Activated effector memory CD4-positive, alpha-beta T cell treated with anti-CD3 and anti-CD28 coated beads, Interleukin-2, amount 50 U/mL, for 16 hours (primary cell): ENCODE results near the gene RASA3.

ENCODE experiments used
- DNase-seq: peaks from one replicate; pipeline ENCODE4 v3.0.0-alpha.2; 2020

Gene RASA3

GRCh38 chr13:114016321-114017027 is 115.9 kb downstream of the RASA3 start:
- no peak for DNase-seq

DNA sequence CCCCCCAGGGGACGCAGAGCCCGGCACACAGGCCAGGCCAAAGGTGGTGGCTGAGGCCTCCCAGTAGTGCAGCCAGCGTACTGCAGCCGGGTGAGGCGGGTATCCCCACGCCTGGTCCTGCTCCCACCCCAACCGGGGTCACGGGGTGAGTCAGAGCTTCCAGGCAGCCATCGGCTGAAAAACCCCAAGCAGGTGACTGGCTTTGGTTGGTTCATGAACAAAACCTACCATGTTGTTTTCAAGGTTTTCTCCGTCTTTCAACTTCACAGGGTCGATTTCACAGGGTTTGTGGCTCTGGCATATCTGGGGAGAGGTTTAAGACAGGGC is 116.5 kb downstream of the RASA3 start:
- no peak for DNase-seq

- no peak for DNase-seq
These were observed 117.1 kb downstream of the RASA3 start for GRCh38 chr13:114015111-114015968.

GRCh38 chr13:114013952-114014629 is 118.3 kb downstream of the RASA3 start:
- no peak for DNase-seq

DNA sequence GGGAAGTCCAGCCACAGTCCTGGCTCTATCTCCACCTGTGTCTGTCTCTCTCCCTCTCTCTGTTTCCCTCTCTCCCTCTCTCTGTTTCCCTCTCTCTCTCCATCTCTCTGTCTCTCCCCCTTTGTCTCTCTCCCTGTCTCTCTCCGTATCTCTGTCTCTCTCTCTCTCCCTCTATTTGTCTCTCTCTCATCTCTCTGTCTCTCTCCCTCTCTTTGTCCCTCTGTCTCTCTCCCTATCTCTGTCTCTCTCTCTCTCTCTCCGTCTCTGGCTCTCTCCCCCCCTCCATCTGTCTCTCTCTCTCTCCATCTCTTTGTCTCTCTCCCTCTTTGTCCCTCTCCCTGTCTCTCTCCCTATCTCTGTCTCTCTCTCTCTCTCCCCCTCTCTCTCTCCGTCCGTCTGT is 119.1 kb downstream of the RASA3 start:
- DNase-seq = no peak

- no peak for DNase-seq
These were observed 119.5 kb downstream of the RASA3 start for GRCh38 chr13:114012921-114013320.

GRCh38 chr13:114012141-114012540 is 120.3 kb downstream of the RASA3 start:
- DNase-seq = no peak

DNA sequence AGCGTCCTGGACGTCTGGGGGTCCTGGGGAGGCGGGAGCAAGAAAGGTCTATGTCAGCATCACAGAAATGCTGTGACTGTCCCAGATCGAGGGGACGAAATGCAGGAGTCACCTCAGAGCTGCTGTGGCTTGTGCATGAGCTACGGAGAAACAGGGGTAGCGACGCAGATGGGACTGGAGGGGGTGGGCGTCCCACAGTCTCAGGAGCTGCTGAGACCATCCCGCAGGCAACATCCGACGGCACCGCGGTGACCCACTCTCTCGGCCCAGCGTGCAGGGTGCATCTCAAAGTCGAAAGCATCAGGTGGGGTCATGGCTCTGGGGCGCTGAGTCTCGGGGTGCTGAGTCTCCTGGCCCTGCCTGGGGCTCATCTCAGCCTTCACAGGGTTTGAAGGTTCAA is 121.2 kb downstream of the RASA3 start:
- DNase-seq = peak; percentile 62

DNA sequence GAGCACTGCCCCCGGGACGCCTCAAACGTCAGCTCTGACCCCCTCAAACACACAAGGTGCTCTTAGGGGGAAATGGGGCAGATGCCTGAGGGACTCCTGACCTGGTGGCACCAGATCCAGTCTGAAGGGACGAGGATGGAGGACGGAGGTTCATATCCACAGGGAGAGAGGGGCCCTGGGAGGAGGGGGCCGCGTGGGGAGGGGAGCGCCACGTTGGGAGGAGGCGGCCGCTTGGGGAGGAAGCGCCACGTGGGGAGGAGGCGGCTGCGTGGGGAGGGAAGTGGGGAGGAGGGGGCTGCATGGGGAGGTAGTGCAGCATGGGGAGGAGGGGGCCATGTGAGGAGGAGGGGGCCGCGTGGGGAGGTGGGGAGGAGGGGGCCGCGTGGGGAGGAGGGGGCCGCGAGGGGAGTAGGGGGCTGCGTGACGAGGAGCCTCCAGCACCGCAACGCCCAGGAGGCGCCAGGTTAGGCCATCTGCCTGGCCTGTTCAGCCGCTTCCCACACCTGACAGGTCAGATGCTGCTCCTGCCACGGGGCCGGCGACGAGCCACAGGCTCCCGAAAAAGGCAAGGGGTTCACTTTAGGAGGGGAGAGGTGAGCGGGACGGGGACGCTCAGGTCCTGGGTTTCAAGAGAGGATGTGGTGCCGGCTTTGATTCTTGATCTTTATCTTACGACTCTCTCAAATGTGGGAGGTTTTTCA is 121.9 kb downstream of the RASA3 start:
- DNase-seq = peak; percentile 67

- DNase-seq = peak; percentile 53
These were observed 122.6 kb downstream of the RASA3 start for GRCh38 chr13:114009590-114010400.

DNA sequence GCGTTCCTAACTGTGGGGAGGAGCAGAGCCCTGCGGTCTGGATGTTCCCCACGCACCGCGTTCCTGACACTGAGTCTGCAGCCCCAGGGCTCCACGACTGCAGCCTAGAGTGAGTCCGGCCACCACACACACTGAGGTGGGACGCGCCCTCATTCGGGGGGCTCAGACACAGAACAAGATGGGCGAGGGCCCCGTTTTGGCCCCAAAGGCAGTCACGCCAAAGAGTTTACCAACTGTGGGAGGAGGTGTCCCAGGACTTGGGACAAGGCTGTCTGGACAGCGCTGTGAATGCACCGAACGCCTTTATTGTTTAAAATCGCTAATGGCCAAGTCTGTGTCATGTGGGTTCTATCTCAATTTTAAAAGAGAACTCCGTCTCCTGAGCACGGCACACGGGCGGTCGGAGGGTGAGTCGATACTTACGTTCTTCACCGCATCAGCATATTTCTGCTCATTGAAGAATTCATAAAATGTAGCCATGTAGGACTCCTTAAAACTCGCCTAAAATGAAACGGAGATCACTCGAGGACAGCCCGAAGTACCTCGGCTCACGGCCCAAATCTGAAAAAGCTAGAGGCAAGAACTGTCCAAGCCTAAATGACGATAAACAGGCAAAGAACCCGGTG is 123.3 kb downstream of the RASA3 start:
- DNase-seq = peak; percentile 50

- peak; percentile 38 for DNase-seq
These were observed 124.9 kb downstream of the RASA3 start for GRCh38 chr13:114007566-114007965.

DNA sequence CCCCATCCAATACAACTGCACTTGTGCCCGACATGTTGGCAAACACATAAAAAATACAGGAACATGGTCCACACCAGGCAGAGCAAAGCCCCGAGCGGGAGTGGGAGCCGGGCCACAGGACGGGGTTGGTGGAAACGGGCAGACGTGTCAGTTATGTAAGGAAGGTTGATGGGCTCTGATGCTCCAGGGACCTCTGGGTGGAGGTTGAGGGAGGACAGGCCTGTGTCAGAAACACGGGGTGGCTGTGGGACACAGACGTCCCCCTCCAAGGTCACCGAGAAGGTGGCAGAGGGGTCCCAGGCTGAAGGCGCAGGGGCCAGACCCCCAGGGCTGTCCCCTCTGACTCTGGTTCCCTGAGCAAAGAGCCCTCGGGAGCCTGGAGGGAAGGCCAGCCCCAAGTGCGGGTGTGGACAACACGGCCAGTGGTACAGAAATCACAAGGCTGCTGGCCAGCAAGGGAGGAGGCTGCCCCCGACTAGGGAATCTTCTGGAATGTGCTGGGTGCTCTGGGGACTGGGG is 127.2 kb downstream of the RASA3 start:
- peak; percentile 60 for DNase-seq

DNA sequence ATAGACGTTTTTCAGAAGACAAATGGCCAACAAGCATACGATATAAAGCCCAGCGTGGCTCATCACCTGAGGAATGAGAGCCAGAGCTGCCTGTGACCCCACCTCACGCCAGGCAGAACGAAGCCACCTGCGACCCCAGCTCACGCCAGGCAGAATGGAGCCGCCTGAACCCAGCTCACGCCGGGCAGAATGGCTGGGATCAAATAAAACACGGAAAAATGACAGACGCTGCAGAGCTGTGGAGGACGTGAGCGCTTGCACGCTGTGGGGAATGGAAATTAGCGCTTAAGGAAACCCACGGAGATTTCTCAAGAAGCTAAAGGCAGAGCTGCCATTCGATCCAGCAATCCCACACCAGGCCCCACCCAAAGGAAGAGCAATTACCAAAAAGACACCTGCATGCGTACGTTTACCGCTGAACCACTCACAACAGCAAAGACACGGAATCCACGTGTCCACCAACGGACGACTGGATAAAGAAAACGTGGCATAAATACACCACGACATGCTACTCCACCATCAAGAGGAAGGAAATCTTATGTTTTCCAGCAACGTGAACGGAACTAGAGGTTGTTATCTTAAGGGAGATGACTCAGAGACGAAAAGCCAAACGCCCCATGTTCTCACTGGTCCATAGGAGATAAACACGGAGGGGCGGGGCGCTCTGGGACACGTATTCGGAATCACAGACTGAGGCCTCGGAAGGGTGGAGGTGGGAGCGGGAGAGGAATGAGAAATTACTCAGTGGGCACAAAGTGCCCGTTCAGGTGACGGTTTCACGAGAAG is 127.8 kb downstream of the RASA3 start:
- peak; percentile 34 for DNase-seq

DNA sequence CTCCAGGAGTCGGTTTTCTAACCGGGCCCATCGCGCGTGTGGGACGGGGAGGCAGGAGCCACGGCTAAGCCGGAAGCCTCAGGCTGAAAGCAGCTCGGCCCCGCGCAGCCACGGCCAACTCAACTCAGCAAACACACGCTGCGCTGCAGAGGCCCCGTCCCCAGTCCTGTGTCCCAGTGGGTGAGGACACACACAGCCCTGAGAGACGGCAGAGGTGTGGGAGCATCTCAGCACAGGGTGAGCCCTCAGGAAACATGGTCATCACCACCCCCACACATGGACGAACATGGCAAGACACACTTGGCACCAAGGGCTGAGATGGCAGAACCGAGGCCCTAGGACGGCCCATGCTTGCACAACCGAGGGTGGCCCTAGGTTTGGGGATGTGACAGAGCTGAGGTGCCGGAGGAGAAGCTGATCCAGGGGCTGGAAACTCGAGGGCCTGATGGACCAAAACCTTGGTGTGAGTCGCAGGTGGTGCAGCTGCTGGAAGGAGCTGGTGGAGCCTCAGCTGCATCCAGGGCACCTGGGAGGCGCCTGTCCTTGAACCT is 129.6 kb downstream of the RASA3 start:
- no peak for DNase-seq

DNA sequence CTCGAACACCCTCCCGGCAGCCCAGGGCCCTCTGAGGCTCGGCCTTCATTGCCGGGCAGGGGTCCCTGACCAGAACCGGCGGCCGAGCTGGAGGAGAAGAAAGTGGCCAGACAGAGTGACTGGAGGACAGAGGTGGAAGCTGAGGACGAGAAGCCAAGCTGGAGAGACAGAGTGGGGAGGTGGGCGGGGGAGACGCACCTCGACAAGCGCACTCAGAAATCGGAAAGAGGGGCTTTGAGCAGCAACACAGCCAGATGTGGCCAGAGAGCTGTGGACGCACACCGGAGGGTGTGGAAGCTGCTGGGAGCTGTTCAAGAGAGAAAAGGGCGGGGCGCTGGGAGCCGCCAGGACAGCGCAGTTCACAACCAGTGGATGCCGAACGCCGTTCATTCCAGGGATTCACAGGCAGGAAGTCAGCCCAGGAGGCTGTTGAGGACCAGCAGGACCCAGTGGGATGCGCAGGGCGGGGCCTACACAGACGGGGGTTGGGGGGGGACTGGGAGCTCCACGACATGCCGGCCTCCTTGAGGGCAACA is 130.3 kb downstream of the RASA3 start:
- no peak for DNase-seq

- DNase-seq = no peak
These were observed 131.0 kb downstream of the RASA3 start for GRCh38 chr13:114001331-114002008.

DNA sequence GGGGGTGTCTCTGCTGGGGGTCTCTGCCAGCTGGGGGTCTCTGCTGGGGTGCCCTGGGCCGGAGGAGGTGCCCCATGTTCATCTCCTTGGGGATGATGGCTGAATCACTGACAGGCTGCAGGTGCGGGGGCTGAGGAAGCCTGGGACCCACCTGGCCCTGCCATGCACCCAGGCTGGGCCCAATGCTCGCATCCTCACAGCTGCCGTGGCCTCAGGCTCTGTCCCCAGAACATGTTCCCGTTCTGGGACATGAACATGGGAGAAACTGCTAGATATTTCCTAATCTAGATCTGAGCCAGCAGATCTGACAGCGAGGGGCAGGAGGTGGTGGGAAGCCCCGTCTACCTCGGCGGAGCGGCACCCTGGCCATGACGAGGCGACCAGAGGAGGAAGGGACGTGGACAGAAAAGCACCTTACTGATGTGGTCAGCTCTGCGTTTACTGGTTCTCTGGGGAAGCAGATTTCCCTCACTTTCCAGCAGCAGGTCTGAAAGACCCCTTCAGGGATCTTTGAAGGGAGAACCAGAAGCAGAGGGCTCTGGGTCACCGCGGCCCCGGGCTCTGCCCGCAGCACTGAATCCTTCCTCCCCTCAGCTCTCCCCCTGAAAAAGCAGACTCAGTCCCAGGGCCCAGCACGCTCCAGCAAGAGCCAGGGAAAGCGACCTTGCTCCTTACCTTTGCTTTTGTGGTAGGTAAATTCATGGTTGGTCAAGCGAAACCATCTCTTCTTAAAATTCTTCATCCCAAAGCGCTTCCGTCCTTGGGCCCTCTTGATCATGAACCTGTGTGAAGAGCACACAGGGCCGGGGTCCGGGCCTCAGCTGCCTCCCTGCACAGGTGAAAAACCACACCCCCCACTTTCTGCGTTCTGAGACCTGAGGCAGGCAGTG is 132.0 kb downstream of the RASA3 start:
- no peak for DNase-seq

- no peak for DNase-seq
These were observed 132.9 kb downstream of the RASA3 start for GRCh38 chr13:113999618-113999910.
